ENCODE data around the gene HCN3.

GRCh38 chr1:155287987-155288543, 10.8 kb downstream of the HCN3 start:
- no peak for TF ChIP-seq ZFP30 (CRISPR knock-in tag; IDR thresholded peaks at IDR 0.05)
- TF ChIP-seq TOX (CRISPR knock-in tag; IDR thresholded peaks at IDR 0.05; ENCODE audit: borderline replicate concordance), result no peak
- no peak for TF ChIP-seq BACH2 (CRISPR knock-in tag; IDR thresholded peaks at IDR 0.05; ENCODE audit: borderline replicate concordance)
- no peak for TF ChIP-seq ZNF70 (CRISPR knock-in tag; IDR thresholded peaks at IDR 0.05)
- no peak for TF ChIP-seq SNAI2 (CRISPR knock-in tag; IDR thresholded peaks at IDR 0.05)
- no peak for TF ChIP-seq RARB (CRISPR knock-in tag; IDR thresholded peaks at IDR 0.05)
- no peak for TF ChIP-seq ZC3H10 (CRISPR knock-in tag; IDR thresholded peaks at IDR 0.05)

All from SK-N-SH treated with all-trans-retinoic acid at 6 μM for 48 hours (cell line).